Upper lobe of left lung (tissue), 4 donors: ENCODE data around the gene CTCFL.

ENCODE experiments used
- CTCF ChIP-seq, 6 experiments: fragments of 450-650 bp in 4 of 6; fragments of 200-600 bp in 2 of 6; sonication (generic) in 2 of 6; IDR thresholded peaks; one replicate each; pipeline ENCODE4 v1.5.1; 2016 to 2019; ENCODE audit warnings: antibody characterized with exemption in 6 of 6
- EP300 ChIP-seq, 4 donors: sonication (generic); formaldehyde crosslinking; IDR thresholded peaks; one replicate each; pipeline ENCODE4 v1.5.1; 2017; ENCODE audit warnings: antibody characterized with exemption in 4 of 4, control low read depth in 2 of 4
- POLR2A ChIP-seq, 4 donors: fragments of 450-650 bp; IDR thresholded peaks; one replicate each; pipeline ENCODE4 v1.5.1; 2016 to 2017; ENCODE audit warnings: antibody characterized with exemption in 4 of 4, mild to moderate bottlenecking in 2 of 4
- POLR2AphosphoS5 ChIP-seq, 2 donors: sonication (generic); formaldehyde crosslinking; IDR thresholded peaks; one replicate each; pipeline ENCODE4 v1.5.1; 2017; ENCODE audit warnings: antibody characterized with exemption in 2 of 2

- TF ChIP-seq CTCF (IDR thresholded peaks at IDR 0.05) = no peak
- TF ChIP-seq POLR2AphosphoS5 (IDR thresholded peaks at IDR 0.05) = no peak
- no peak for TF ChIP-seq POLR2A (IDR thresholded peaks at IDR 0.05)
- TF ChIP-seq EP300 (IDR thresholded peaks at IDR 0.05) = no peak
Measured at GRCh38 chr20:57570145-57570850, 45.4 kb upstream of the CTCFL start.
